GM21786 (cell line): Measurements from ENCODE around the gene NOXRED1.
A peak's percentile ranks its signal among the peaks of the same experiment; 100 is the strongest.
"Not testable (repeated sequence)": the region's sequence is repeated elsewhere in the genome, so short reads cannot be mapped to it uniquely, and the experiment has no call there.

Source experiments
- ATAC-seq: cut with Tn5 transposase; IDR thresholded peaks from one replicate; pipeline ENCODE4 v1.9.1; 2021; ENCODE audit not compliant: unreplicated experiment

The NOXRED1 gene, protein sequence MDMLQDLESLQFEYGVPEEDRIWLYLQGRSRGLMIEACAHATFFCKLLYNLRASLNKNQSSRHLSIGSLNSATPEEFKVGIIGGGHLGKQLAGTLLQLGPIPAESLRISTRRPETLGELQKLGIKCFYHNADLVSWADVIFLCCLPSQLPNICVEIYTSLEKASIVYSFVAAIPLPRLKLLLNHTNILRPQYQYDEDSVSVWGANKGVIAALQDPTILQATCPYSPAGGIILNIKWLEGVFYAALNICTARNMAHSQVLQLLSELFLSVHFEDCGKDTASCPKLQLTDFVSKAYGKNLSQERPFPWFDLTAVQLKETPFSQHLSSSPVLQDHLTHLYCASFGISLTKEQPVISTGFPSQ

DNA sequence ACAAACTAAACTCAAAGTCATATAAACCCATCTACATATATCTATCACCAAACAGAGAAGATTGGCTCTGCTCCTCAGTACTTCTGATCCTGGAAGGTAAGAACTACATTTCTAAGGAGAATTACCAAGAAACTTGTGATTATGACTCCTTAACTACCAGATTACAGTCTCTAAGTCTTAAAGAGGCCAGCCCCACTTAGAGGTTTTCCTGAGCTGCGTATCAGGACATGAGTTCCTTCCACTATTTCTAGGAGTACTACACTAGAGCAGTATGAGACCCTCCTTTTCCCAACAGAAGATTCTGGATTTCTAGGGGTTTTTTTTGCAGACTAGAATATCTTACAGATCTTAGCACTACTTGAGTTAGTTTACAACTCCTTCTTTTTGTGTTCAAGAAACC is at the start of gene NOXRED1:
Gene NOXRED1 (minus strand): TSS at position 101 of the 400 bp plus-strand sequence. CDS start 634 bp downstream, outside the sequence.
- no peak for ATAC-seq

DNA sequence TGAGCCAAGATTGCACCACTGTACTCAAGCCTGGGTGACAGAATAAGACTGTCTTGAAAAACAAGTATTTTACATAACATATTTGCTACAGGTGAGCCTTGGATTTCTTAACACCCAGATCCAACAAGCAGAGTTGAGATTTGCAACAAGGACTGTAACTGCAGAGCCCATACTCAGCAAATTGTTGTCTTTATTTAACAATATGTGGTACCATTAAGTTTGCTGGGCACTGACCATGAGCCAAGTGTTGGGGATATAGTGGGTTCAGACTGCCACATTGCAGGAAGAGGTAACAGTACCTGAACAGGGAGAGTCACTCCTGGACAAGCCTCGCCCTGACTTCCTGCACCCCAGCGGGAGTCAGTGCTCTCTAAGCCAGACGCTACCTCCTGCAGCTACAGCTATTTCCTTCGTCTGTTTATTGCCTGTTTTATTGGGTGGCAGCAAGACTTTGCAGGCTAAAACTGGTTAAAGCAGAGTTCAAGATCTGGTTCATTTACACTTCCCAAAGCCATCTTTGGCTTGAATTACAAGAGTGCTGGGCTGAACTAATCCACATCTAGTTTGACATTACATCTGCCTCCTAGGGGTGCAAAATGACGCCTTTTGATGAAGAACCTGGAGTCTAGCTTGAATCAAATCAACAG is 47.0 kb upstream of the NOXRED1 start:
- ATAC-seq = no peak

DNA sequence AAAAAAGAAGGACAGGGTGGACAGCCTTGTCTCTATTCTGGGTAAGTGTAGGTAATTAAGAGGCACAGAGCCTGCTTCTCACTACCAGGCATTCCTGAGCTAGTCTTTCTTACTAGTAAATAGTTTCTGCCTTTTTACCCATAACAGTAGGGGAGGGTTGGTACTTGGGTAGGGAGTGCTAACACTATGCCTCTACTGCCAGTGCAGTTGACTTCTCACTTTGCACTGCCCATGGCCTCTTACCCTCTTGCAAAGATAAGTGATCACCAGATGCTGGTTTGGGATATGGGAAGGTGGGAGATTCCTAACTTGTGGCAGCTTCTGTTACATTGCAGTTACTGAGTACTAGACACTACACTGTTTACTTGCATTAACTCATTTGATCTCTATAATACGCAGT is 46.2 kb upstream of the NOXRED1 start:
- no peak for ATAC-seq

- no peak for ATAC-seq
Measured at GRCh38 chr14:77469067-77469505, 45.8 kb upstream of the NOXRED1 start.

- ATAC-seq = no peak
Measured at GRCh38 chr14:77467801-77468200, 44.5 kb upstream of the NOXRED1 start.

- no peak for ATAC-seq
Measured at GRCh38 chr14:77459072-77459723, 35.9 kb upstream of the NOXRED1 start.

DNA sequence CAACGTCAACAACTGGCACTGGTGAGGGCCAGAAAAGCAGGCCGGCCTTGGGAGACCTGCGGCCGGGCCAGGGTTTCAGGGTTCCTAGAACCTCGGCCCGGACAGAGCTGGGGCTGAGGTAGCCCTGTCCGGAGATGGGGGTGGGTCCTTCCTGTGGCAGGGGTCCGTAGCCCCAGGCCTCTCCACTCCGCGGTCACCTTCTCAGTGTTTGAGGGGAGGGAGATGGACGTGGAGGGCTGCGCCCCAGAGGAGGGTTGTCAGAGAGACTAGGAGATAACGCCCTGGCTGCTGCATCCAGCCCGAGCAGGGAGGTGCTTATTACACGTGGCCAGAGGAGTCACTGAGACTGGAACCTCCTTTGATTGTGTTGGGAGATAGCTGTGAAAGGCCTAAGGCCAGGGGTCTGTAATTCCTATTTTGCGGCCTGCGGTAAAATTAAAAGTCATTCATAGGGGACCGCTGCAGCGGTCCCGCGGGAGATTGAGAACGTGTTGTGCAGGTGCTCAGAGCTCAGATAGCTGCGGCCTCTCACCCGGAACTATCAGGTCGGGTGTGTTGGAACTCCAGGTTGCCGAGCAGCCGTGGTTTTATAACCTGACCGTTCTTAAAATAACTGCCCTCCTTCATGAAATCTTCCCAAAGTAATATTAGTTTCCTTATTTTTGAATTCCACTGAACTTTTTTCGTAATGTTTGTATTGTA is 35.1 kb upstream of the NOXRED1 start:
- ATAC-seq = peak; percentile 1

DNA sequence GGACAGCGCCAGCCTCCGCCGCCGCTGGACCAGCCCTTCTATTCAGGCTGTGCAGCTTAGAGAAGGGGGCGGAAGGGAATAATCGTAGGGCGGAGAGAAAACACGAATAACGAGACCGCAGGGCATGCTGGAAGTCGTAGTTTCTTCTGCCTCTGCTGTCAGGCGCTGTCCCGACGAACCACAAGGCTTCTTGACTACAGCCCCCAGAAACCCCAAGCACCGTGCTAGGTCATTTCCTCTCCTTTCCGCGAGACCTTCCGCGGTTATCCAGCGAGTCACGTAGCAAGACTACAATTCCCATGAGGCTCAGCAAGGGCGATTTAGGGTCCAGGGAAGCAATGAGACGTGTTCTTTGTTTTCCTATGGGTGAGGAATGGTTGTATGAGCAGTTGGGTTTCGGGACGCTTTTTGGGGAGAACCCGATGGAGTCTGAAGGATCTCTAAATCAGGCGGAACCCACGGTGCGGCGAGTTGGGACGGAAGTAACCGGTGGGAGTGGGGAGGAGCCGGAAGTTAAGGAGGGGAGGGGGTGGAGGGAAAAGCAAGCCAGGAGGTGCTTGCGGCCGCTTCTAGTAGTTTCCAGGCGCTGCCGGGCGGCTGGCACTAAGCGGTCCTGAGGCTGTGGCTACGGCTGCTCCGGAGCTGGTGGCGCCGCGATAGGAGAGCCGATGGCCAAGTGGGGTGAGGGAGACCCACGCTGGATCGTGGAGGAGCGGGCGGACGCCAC is 34.4 kb upstream of the NOXRED1 start, which contains the start of the genes AHSA1 and VIPAS39:
Gene AHSA1 (plus strand): TSS at position 572 of the 727 bp plus-strand sequence. CDS start 97 bp downstream, at position 669.
Gene VIPAS39 (minus strand): TSS at position 80 of the 727 bp plus-strand sequence. CDS start 3,499 bp downstream, outside the sequence.
- ATAC-seq = peak; percentile 91

- ATAC-seq = peak; percentile 7
Measured at GRCh38 chr14:77457115-77457521, 33.8 kb upstream of the NOXRED1 start.

GRCh38 chr14:77455966-77456640 is 32.8 kb upstream of the NOXRED1 start:
- ATAC-seq = no peak

- no peak for ATAC-seq
Measured at GRCh38 chr14:77442196-77442595, 18.9 kb upstream of the NOXRED1 start.

DNA sequence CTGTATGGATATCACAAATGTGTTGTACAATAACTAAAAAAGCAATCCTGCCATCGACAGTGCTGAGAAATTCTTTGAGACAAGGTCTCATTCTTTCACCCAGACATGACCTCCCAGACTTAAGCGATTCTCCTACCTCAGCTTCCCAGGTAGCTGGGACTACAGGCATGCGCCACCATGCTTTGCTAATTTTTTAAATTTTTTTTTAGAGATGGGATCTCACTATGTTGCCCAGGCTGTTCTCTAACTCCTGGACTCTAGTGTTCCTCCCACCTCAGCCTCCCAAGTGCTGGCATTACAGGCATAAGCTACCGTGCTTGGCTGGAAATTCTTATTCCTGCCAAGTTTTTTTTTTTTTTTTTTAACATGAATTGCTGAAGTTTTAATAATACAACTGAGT is 16.5 kb upstream of the NOXRED1 start:
- no peak for ATAC-seq

DNA sequence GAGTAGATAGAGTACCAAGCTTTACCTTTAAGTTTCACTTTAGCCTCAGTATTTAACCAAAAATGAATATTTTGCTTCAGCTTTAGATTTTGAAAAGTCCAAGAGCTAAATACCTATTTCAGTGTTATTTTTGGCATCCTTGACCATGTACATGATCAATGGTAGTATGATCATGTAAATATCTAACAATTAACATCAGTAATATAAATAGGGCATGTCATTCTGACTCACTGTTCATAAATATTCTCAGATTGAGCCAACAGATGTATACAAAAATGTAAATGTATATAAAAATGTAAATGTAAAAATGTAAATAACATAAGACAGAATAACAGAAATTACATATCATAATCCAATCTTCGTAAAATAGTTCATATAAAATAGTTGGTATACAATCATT is 15.3 kb upstream of the NOXRED1 start:
- no peak for ATAC-seq

DNA sequence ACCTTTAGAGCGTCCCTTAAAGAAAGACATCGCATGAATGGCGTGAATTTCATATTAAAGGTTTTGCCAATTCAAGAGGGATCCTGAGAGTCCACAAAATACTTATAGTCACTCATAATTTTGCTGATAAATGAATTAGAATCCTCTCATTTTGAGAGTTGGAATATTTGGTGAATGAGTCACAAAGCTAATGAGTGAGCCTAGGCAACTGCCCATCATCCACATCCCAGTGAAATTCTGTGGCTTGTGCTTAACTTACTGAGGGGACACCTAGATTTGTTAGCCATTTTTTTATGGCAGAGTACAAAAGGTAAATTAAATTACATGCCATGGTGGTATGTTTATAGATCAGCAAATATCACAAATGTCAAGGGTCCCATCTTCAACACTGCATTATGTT is 12.7 kb upstream of the NOXRED1 start:
- no peak for ATAC-seq

GRCh38 chr14:77426396-77426795 is 3.1 kb upstream of the NOXRED1 start:
- ATAC-seq = no peak

DNA sequence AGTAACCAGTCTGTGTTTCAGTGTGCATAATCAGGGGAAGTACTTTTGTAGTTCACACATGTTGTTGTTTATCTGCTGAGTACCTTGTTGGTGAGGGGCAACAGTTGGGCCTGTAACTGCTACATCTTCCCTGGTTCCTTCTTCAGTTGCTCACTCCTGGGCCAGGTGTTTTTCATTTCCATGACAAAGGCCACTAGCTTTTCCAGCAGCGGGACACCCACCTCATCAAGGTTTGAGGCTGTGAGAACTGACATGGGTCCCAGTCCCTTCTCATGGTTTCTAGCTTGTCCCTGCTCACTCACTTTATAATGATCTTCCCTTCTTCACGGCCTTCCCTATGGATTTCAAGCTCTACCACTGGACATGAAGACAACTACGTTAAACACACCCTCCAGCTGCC is 1.5 kb upstream of the NOXRED1 start:
- ATAC-seq = no peak

DNA sequence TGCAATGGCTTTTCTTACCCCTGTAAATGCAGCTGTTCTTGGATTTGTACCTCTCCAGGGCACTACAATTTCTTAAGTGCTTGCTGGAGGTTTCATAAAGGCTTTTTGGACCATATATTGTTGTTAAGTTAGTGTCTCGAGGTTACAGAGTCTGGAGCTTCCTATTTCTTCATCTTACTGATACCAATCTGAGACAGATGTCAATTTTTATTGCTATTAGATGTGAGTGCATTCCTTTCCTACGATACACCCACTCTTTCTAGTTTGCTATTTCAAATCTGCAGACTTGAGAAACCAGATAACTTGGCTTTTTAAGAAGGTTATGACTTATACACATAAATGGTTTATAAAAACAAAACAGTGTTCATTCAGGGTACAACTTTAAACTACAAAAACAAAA is 2.1 kb downstream of the NOXRED1 start:
- ATAC-seq = no peak

- ATAC-seq = no peak
Measured at GRCh38 chr14:77416836-77417235, 6.5 kb downstream of the NOXRED1 start.

DNA sequence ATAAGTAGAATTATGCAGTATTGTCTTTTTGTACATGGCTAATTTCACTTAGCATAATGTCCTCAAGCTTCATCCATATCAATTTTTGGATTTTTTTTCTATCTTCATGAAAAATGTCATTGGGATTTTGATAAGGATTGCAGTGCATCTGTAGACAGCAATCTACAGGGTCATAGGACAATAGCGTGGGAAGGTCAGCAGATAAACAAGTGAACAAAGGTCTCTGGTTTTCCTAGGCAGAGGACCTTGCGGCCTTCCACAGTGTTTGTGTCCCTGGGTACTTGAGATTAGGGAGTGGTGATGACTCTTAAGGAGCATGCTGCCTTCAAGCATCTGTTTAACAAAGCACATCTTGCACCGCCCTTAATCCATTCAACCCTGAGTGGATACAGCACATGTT is 7.2 kb downstream of the NOXRED1 start:
- not testable (repeated sequence) for ATAC-seq
